Lower leg skin (tissue), 4 donors: Measurements from ENCODE around the gene TMEM163. TPM values are rescaled to one million over a fixed set of nuclear protein-coding genes. Genes with fewer than 3 reads are reported as not detected.

Experiments used
- DNase-seq, 2 donors: peaks; one replicate each; pipeline ENCODE4 v3.0.0-alpha.2; 2019; ENCODE audit warnings: low spot score in 2 of 2
- H3K4me3 ChIP-seq: fragments of 200-600 bp; sonication (generic); 2 replicates; pipeline ENCODE4 v1.5.1; 2017; ENCODE audit warnings: mild to moderate bottlenecking, low read depth; ENCODE audit not compliant: poor library complexity, severe bottlenecking
- POLR2A ChIP-seq, 2 donors: fragments of 450-650 bp; IDR thresholded peaks; one replicate each; pipeline ENCODE4 v1.6.1; 2016 to 2017; ENCODE audit warnings: antibody characterized with exemption in 2 of 2, mild to moderate bottlenecking in 1 of 2, moderate library complexity in 1 of 2
- WGBS, 2 donors: methylation state at CpG; one replicate each; pipeline ENCODE4 v1.1.5; 2018; 5-methylcytosine and 5-hydroxymethylcytosine counted together
- intact Hi-C: fragments of 100-400 bp; cut with DNase I; formaldehyde crosslinking; loops from one replicate; pipeline ENCODE4 v1.15.0; 2023; ENCODE audit warnings: low total_unique reads
- total RNA-seq, 4 donors: library from RNA; depleted of rRNA; stranded (reverse); fragments of >200 nt; gene quantifications; one replicate each; pipeline ENCODE4 v1.1.0, GENCODE V29; 2016
- TF ChIP-seq, protein P1 (sequence below), 3 donors: fragments of 450-650 bp; IDR thresholded peaks; one replicate each; pipeline ENCODE4 v1.5.1; 2016; ENCODE audit warnings: antibody characterized with exemption in 3 of 3, mild to moderate bottlenecking in 3 of 3, moderate library complexity in 2 of 3

Gene TMEM163
- total RNA-seq, 4 donors from 2014 or later = 0.19 to 0.46 TPM; not detected in 2

DNA sequence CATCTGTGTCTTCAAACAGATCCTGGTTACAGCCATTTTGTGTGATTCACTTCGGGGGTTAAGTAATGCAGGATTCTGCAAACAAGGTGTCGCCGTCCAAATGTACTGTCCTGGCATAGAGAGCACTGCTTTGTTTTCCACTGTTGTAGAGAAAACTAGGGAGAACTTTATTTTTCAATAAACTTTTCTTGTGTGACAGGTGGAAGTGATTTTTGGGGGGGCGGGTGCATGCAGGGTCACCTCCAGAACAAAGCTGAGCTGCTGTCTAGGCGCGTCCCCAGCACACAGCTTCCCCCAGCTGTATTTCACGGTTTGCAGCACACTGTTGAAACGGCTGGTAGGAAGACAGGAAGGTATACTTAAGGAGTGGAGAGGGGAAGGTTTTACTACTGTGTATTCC lies 264.4 kb downstream of the TMEM163 start:
- intact Hi-C loops = no loop called here
- TF ChIP-seq, protein P1, sequence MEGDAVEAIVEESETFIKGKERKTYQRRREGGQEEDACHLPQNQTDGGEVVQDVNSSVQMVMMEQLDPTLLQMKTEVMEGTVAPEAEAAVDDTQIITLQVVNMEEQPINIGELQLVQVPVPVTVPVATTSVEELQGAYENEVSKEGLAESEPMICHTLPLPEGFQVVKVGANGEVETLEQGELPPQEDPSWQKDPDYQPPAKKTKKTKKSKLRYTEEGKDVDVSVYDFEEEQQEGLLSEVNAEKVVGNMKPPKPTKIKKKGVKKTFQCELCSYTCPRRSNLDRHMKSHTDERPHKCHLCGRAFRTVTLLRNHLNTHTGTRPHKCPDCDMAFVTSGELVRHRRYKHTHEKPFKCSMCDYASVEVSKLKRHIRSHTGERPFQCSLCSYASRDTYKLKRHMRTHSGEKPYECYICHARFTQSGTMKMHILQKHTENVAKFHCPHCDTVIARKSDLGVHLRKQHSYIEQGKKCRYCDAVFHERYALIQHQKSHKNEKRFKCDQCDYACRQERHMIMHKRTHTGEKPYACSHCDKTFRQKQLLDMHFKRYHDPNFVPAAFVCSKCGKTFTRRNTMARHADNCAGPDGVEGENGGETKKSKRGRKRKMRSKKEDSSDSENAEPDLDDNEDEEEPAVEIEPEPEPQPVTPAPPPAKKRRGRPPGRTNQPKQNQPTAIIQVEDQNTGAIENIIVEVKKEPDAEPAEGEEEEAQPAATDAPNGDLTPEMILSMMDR (IDR thresholded peaks at IDR 0.05) = no peak
- no peak for TF ChIP-seq POLR2A (IDR thresholded peaks at IDR 0.05)
- DNase-seq = peak in 1 of 2 donors; percentile 40
- H3K4me3 ChIP-seq = no peak overlapping the region
- WGBS, 2 donors = 74 to 80% methylated on average over 8 of the region's 8 CpGs

DNA sequence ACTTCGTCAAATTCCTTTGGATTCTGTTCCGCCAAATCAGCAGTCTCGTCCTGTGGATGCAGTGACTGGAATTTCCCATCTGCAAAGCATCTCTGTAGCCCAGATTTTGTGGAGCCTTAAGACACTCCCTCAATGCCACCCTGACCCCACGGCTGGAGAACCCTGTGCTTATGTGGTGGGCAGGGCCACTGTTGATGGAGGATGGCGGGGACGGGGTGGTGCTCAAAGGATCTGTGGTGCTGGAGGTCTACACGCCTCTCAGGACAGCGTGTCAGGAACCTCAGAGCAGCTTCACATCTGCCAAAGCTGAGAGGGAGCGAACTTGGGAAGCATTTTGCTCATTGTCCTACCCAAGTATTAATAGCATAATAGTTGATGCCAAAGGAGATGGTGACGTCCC lies 264.8 kb downstream of the TMEM163 start:
- TF ChIP-seq, protein P1 (IDR thresholded peaks at IDR 0.05) = no peak
- TF ChIP-seq POLR2A (IDR thresholded peaks at IDR 0.05) = no peak
- H3K4me3 ChIP-seq = no peak overlapping the region
- intact Hi-C loops = no loop called here
- DNase-seq = peak in 1 of 2 donors; percentile 63
- WGBS, 2 donors = 88 to 89% methylated on average over 10 of the region's 10 CpGs

DNA sequence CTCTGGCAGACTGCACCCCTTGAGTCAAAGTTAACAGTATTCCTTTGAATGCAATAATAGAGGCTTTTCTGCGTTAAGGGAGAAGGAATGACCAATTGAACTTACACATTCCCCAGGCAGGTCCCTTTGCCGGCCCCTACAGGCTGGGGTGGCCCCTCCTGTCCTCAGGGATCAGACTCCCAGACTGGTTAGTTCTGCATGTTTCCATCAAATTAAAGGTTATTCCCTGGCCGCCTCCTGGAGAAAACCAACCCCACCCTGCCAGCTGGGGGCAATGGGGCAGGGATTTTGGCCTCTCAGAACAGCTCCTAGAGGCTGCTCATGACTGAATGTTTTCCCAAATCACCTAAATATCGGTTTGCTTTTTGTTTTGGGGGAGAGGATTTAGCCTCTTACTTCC lies 265.3 kb downstream of the TMEM163 start:
- no peak for TF ChIP-seq POLR2A (IDR thresholded peaks at IDR 0.05)
- TF ChIP-seq, protein P1 (IDR thresholded peaks at IDR 0.05) = no peak
- peak in 1 of 2 donors; percentile 57 for DNase-seq
- 93 to 97% methylated on average over 4 of the region's 4 CpGs for WGBS, 2 donors
- intact Hi-C loops = no loop called here
- no peak overlapping the region for H3K4me3 ChIP-seq

DNA sequence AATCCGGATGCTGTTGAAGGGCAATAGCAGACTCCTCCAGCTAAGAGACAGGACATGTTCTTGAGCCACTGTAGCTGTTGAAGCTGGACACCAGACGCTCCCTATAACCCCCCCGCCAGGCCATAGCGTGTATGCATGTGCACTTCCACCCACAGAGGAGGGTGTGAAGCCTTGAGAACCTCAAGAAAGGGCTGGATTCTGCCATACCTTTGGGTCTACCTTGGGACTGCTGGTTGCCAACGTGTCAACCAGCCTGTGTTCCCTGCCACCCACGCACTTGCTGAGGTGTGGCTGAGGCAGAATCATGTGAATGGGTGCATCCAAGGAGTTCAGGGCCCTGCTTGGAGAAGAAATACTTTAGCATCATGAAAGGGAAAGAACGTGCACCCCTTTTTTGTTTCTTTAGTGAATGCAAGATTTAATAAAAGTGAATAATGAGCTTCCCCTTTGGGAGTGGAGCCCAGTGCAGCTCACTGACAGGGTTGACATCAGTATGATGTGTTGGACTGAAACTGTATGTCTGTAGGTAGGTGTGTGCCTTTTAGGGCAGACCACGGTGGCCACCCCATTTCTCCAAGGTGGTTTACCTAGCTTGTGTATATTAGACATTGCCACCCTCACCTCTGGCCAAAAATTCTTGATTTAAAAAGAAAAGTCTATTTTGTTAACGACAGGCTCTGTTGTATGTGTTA lies 266.6 kb downstream of the TMEM163 start:
- 89% methylated on average over 9 of the region's 9 CpGs for whole genome bisulfite sequencing, 2 donors
- H3K4me3 ChIP-seq = no peak overlapping the region
- peak in 1 of 2 donors; percentile 56 for DNase-seq
- intact Hi-C loops = no loop called here
- TF ChIP-seq POLR2A (IDR thresholded peaks at IDR 0.05) = no peak
- TF ChIP-seq, protein P1 (IDR thresholded peaks at IDR 0.05) = no peak

DNA sequence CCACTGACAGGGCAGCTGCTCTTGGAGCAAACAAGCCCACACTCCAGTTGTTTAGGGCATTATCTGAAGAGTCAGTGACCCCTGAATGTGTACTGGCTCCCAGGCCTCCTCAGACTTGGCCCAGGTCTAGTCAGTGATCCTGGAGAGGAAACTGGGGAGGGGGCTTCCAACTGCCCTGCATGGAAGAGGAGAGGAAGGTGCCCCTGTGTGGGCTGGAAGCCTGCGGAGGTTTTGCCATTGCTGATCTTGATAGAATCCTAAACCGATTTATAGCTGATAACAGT lies 267.5 kb downstream of the TMEM163 start:
- DNase-seq = peak in 1 of 2 donors; percentile 68
- WGBS, 2 donors = 71 to 77% methylated on average over 2 of the region's 2 CpGs
- intact Hi-C loops = no loop called here

More for the DNA sequence above, 267.5 kb downstream of the TMEM163 start:
- H3K4me3 ChIP-seq = no peak overlapping the region
- no peak for TF ChIP-seq POLR2A (IDR thresholded peaks at IDR 0.05)
- TF ChIP-seq, protein P1 (IDR thresholded peaks at IDR 0.05) = no peak
